ENCODE data around the gene KRT74. TPM values are rescaled to one million over a fixed set of nuclear protein-coding genes. Genes with fewer than 3 reads are reported as not detected.

The KRT74 gene
- total RNA-seq = 0.21 and 0.33 TPM in 2 replicates

GRCh38 chr12:52573743-52574142, at the start of gene KRT74:
Gene KRT74 (minus strand): TSS chr12:52573843. CDS start chr12:52573777, 66 bp downstream.

GRCh38 chr12:52618216-52618615, 44.6 kb upstream of the KRT74 start, which contains the start of gene KRT73:
Gene KRT73 (minus strand): TSS chr12:52618559. CDS start chr12:52618524, 35 bp downstream.

GRCh38 chr12:52600941-52601481, 27.4 kb upstream of the KRT74 start, which contains the start of gene KRT72:
Gene KRT72 (minus strand): TSS chr12:52601463. CDS start chr12:52601452, 11 bp downstream.

GRCh38 chr12:52552681-52553195, 20.9 kb downstream of the KRT74 start, which contains the start of gene KRT71:
Gene KRT71 (minus strand): TSS chr12:52553145. CDS start chr12:52553077, 68 bp downstream.

GRCh38 chr12:52519826-52520662, 53.6 kb downstream of the KRT74 start, which contains the start of gene KRT5:
Gene KRT5 (minus strand): TSS chr12:52520394. CDS start chr12:52520296, 98 bp downstream.

Other genes with a start within 250 kb of the KRT74 start
- not detected in 2 replicates for gene KRT85, start 206.4 kb downstream of the KRT74 start, total RNA-seq
- 0.07 TPM in 1 of 2 replicates, not detected in the other for gene KRT84, start 188.2 kb downstream of the KRT74 start, total RNA-seq
- not detected in 2 replicates for gene KRT82, start 167.5 kb downstream of the KRT74 start, total RNA-seq
- gene KRT75, start 139.5 kb downstream of the KRT74 start, total RNA-seq = 2.1 and 2.6 TPM in 2 replicates
- gene KRT6B, start 121.7 kb downstream of the KRT74 start, total RNA-seq = 1,596 and 1,655 TPM in 2 replicates
- gene KRT6C, start 100.0 kb downstream of the KRT74 start, total RNA-seq = 220 and 261 TPM in 2 replicates
- gene KRT6A, start 80.6 kb downstream of the KRT74 start, total RNA-seq = 9,998 and 10,940 TPM in 2 replicates
- gene KRT5, start 53.4 kb downstream of the KRT74 start, total RNA-seq = 10,625 and 11,680 TPM in 2 replicates
- not detected in 2 replicates for gene KRT71, start 20.7 kb downstream of the KRT74 start, total RNA-seq
- gene KRT72, start 27.6 kb upstream of the KRT74 start, total RNA-seq = not detected in 2 replicates
- gene KRT73, start 44.7 kb upstream of the KRT74 start, total RNA-seq = not detected in 2 replicates
- 0.28 TPM in 1 of 2 replicates, not detected in the other for gene KRT2, start 78.4 kb upstream of the KRT74 start, total RNA-seq
- 0.42 and 0.99 TPM in 2 replicates for gene KRT1, start 106.6 kb upstream of the KRT74 start, total RNA-seq
- gene KRT77, start 129.7 kb upstream of the KRT74 start, total RNA-seq = 0.09 and 0.21 TPM in 2 replicates
- not detected in 2 replicates for gene KRT76, start 203.5 kb upstream of the KRT74 start, total RNA-seq
- gene KRT3, start 222.3 kb upstream of the KRT74 start, total RNA-seq = not detected in 2 replicates
- gene KRT4, start 240.3 kb upstream of the KRT74 start, total RNA-seq = 102 and 129 TPM in 2 replicates